HK-2 (cell line): ENCODE measurements around the gene PWWP2A.

Source experiments
- DNase-seq: peaks from one replicate; pipeline ENCODE4 v3.0.0-alpha.2; 2018; ENCODE audit not compliant: unreplicated experiment

The PWWP2A gene

DNA sequence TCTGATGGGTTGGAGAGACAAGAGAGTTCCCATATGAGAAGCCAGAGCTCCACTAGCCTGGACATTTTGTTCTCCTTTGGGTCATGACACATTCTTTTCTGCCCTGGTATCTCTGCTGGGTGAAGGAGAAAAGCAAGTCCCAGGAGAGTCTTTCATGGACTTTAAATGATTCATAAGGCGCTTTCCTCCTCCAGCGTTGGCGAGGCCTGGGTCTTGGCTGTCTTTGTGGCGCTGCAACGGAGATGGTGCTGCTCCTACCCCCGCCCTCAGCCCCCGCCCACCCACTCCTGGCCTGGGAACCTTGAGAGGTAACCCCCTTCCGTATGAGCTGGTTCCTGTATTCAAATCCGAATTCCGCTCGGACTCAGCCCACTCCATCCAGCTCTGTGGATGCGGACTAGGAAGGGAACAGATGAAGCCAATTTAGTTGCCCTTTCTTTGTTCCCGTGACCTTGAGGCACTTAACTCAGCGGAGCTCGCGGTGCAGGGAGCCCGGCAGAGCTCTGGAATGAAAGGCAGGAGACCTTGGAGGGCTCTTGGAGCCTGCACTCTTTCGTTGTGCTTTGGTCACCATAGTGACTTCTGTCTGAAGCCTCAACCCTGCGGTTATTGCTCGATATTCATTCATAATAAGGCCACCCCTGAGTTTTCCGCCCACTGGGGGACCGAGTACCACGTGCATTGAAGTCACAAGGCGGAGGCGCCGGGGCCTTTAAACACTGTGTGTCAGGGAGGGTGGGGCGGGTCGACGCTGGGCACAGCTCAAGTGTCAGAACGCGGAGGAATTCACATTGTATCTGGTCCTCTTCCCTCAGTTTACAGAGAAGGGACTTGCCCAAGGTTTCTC is 14.0 kb upstream of the PWWP2A start:
- DNase-seq, result no peak

- no peak for DNase-seq
Measured at GRCh38 chr5:160129841-160130240, 10.6 kb upstream of the PWWP2A start.

- no peak for DNase-seq
Measured at GRCh38 chr5:160128632-160129031, 9.4 kb upstream of the PWWP2A start.

DNA sequence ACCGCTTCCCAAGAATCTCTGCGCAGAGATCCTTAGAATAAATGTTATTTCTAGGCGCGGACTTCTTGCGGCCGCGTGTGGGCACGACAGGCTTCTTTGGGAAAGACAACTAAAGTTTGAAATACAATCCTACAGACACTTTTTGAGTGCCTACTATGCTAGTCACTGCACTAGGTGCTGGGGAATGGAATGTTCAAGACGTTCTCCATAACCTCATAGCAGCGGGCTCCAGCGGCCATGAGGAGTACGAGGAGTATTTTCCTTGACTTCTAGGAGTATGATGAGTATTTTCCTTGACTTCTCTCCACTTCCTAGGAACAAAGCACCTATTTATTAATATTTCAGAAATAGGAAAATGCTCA is 636 bp upstream of the PWWP2A start:
- DNase-seq, result no peak

DNA sequence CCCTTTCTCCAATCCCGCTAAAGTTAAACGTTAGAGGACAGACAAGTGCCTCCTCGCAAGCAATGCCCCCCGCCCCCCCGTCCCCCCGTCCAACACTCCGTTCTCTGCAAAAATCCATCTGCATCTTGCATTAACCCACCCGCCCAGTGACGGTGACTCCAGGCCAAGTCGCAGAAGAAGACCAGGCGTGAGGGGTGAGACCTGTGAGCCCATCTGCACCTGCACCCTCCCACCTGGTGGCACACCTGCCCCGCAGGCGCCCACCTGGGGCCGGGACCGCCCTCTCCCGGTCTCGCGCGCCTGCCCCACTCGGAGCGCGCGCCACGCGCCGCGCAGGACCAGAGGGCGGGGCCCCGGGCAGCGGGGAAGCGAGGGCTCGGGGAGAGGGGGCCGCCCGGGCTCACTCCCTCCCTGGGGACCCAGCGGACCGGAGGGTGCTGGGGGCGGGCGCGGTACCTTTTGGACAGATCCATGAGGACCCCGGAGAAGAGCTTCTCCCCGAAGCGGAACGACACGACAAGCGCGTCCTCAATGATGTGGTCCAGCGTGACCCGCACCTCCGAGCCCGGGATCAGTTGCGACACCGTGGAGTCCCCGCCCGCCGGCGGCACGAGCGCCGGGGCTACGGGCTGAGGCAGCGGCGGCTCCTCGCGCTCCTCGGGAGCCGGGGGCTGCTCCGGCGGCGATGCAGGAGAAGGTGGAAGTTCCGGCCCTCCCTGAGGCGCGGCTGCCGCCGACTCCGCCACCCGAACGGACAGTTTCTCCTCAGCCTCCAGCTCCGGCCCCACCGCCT is 705 bp downstream of the PWWP2A start:
- no peak for DNase-seq

- DNase-seq, result no peak
Measured at GRCh38 chr5:160116991-160117390, 2.3 kb downstream of the PWWP2A start.

DNA sequence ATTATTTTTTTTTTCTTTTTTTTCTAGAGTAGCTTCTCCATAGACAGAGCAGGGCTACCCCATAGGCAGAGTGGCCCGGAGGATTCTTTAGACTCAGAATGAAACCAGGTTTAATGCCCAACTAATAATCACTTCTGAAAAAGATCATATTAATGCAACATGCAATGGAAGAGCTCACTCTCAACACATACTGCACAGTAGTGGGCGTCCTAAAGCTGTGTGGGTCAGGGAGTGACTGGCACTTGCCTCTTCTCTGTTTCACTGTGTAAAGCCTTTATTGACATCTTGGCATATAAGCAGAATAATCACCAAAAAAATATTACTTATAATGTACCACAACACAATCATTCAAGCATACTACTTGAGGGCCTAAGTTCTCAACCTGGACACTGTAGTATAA is 11.1 kb downstream of the PWWP2A start:
- DNase-seq, result no peak

GRCh38 chr5:160105686-160106360 is 13.4 kb downstream of the PWWP2A start:
- DNase-seq, result no peak

GRCh38 chr5:160097991-160098390 is 21.3 kb downstream of the PWWP2A start:
- DNase-seq, result no peak

DNA sequence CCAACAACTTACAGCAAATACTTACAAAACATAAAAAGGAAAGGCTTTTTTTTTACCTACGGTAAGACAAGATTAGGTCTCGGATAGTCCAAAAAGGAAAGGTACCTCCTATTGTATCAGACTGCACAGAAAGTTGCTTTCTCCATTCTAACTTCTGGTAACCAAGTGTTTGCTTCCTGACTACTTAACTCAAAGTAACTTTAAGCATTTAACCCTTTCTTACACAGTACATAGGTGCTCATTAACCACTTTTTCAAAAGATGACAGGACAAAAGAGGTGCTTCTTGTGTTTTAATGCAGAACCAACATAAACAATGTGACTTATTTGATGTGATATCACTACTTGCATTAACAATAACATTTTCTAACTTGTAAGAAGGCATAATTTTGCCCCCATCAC is 23.1 kb downstream of the PWWP2A start:
- no peak for DNase-seq

GRCh38 chr5:160092960-160093707 is 26.1 kb downstream of the PWWP2A start:
- no peak for DNase-seq

- no peak for DNase-seq
Measured at GRCh38 chr5:160092514-160092913, 26.7 kb downstream of the PWWP2A start.

- no peak for DNase-seq
Measured at GRCh38 chr5:160090059-160090458, 29.2 kb downstream of the PWWP2A start.

- DNase-seq, result no peak
Measured at GRCh38 chr5:160089531-160089930, 29.7 kb downstream of the PWWP2A start.

DNA sequence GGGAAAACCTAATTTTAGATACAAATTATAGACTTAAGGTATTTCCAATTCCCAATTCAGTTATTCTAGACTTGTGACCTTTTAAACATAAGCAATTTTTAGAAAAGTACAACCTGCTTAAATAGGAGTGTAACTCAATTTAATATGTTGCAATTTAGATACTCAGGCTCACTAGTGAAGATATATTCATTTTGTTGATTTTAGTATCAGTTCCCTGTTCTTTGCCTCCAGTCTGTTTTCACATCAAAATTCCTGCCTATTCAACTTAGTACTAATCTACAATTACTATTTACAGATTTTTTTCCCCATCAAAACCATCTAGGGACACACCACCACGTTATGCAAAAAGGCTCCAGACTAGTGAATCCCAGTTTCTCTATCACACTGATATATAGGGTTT is 30.4 kb downstream of the PWWP2A start:
- DNase-seq, result no peak

GRCh38 chr5:160087199-160087598 is 32.1 kb downstream of the PWWP2A start:
- no peak for DNase-seq

DNA sequence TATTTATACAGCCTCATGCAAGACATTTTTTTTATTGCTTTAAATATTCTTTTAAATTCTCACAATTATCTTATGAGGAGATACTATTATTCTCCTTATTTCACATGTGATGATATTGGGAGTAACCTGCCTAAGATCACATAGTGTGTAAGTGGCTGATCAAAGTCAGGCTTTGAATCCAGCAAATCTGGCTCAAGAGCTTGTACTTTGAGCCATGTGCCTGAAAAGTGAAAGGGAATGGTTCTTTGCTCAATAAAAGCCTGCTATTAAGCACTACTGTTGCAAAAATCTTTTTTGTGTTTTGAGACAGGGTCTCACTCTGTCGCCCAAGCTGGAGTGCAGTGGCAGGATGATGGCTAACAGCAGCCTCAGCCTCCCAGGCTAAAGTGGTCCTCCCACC is 35.1 kb downstream of the PWWP2A start:
- DNase-seq, result no peak

GRCh38 chr5:160083501-160083900 is 35.7 kb downstream of the PWWP2A start:
- DNase-seq, result peak; percentile 15

DNA sequence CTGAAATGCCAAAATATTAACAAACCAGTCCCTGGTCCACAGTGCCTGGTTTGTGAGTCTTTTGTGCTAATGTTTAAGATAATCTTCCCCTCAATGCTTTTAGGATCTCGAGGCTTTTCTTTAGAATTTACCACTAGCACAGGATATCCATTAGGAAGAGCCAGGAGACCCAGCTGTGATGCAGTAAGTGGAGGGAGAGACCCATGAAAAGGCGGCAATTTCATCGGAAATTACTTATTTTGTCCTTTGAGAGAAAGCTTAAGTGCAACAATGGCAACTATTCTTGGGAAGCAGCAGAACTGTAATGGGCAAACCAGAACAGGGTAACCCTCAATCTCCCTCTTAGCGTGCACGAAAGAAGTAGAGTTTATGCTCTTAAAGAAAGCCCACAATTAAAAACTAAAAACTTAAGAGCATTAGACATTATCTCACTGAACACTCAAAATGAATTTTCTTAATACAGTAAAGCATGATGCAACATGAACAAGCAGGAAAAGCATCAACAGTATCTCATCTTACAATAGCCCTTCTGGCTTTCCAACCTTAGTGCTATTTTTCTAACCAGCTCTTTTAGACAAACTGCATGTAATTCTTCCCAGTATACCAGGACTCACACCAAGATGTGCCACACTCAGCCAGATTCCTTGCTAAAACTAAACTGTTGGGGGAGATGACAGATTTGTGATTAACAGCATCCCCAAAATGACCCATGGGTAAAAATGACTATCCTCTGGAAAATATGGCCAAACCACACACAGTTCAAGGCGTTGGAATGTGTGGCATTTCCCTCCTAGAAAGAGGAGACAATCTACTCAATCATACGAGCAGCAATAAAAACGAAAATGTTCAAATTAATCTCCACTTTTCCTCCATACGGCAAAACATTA is 36.4 kb downstream of the PWWP2A start:
- DNase-seq, result peak; percentile 10

DNA sequence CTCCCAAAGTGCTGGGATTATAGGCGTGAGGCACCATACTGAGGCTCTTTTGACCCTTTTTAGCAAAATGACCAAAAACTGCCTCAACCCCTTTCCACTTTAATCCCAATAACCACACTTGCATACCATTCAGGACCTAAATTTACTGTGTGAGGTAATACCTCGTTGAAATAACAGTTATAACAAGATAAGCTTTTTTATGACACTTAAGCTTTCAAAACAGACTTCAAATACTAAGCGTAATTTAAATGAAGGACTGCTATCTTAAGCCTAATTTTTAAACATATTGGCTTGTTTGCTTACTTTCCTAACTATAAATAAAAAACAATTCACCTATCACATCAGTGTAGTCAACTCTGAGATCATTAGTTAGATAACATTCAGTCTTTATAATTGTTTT is 37.8 kb downstream of the PWWP2A start:
- DNase-seq, result no peak

- no peak for DNase-seq
Measured at GRCh38 chr5:160079753-160080152, 39.5 kb downstream of the PWWP2A start.
